NT2/D1 (cell line): ENCODE results near the gene CD320.
"Not testable (repeated sequence)": the region's sequence is repeated elsewhere in the genome, so short reads cannot be mapped to it uniquely, and the experiment has no call there.

Experiments used
- DNase-seq: peaks from one replicate; pipeline ENCODE4 v3.0.0-alpha.2; 2011; ENCODE audit warnings: low read depth, low spot score
- H3K27me3 ChIP-seq: 2 replicates; pipeline ENCODE4 v1.6.0; 2011; ENCODE audit warnings: mild to moderate bottlenecking; ENCODE audit not compliant: insufficient read length, insufficient read depth
- H3K36me3 ChIP-seq: 2 replicates; pipeline ENCODE4 v1.6.1; 2011; ENCODE audit warnings: mild to moderate bottlenecking, low read length, mixed read lengths; ENCODE audit not compliant: insufficient read depth, insufficient read length
- H3K4me1 ChIP-seq: 2 replicates; pipeline ENCODE4 v1.5.1; 2011; ENCODE audit not compliant: insufficient read depth, insufficient read length
- H3K4me3 ChIP-seq: 2 replicates; pipeline ENCODE4 v1.5.1; 2011; ENCODE audit warnings: low read depth; ENCODE audit not compliant: insufficient read length
- H3K9ac ChIP-seq: 2 replicates; pipeline ENCODE4 v1.6.0; 2011; ENCODE audit warnings: low read depth; ENCODE audit not compliant: insufficient read length
- H3K9me3 ChIP-seq: 2 replicates; pipeline ENCODE4 v1.5.1; 2011; ENCODE audit warnings: mild to moderate bottlenecking, low read length; ENCODE audit not compliant: insufficient read depth
- SUZ12 ChIP-seq: IDR thresholded peaks from 2 replicates; pipeline ENCODE4 v1.6.1; 2011; ENCODE audit not compliant: insufficient read length, insufficient read depth; ENCODE audit errors: extremely low read depth
- YY1 ChIP-seq: IDR thresholded peaks from 2 replicates; pipeline ENCODE4 v1.6.1; 2011; ENCODE audit not compliant: insufficient read length, insufficient read depth
- ZNF274 ChIP-seq: IDR thresholded peaks from 2 replicates; pipeline ENCODE4 v1.6.1; 2011; ENCODE audit warnings: mild to moderate bottlenecking, low read depth, low read length

CD320 gene

DNA sequence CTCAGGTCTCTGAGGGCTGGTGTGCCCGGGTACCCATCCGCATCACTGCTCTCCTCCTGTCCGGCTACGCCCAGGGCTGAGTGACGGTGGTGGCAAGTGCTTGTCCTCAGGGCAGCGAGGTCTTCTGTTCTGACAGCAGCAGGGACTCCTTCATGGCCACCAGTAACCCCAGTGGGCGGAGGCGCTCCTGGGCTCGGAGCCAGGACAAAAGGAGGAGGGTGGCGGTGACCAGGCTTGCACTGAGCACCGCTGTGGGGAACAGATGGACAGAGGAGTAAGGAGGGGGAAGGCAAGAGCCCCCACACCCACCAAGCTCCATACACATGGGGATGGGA lies 5.8 kb downstream of the CD320 start:
- Histone ChIP-seq H3K4me3 (no peak overlapping the region), H3K9me3 (no peaks in the 10 kb centered on the region), H3K36me3 (peaks cover 34% of the 10 kb centered on the region), H3K9ac (no peak overlapping the region), H3K4me1 (peaks cover 17% of the 10 kb centered on the region), H3K27me3 (no peaks in the 10 kb centered on the region)
- DNase-seq, result no peak
- TF ChIP-seq YY1 (no peak), ZNF274 (no peak), SUZ12 (no peak)

DNA sequence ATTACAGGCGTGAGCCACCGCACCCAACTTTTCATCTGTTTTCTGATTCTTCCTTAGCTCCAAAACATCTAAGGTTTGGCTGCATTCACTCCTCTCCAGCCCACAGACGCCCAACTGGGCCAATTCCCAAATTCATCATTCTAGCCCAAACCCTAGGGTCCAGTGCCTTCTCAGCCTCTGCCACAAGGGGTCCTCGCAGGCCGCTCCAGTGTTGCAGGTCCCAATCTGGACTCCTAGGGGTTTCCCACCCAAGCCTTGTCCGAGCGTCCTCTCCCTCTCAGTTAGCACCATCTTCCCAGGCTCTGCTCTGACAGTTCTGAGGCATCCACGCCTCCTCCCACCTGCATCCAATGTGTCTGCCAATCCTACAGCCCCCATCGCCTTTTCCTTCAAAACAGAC lies 16.8 kb downstream of the CD320 start:
- not testable (repeated sequence) for H3K4me1 ChIP-seq, H3K9ac ChIP-seq, H3K27me3 ChIP-seq, H3K36me3 ChIP-seq, DNase-seq, H3K4me3 ChIP-seq, H3K9me3 ChIP-seq

DNA sequence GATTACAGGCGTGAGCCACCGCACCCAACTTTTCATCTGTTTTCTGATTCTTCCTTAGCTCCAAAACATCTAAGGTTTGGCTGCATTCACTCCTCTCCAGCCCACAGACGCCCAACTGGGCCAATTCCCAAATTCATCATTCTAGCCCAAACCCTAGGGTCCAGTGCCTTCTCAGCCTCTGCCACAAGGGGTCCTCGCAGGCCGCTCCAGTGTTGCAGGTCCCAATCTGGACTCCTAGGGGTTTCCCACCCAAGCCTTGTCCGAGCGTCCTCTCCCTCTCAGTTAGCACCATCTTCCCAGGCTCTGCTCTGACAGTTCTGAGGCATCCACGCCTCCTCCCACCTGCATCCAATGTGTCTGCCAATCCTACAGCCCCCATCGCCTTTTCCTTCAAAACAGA lies 31.6 kb downstream of the CD320 start:
- not testable (repeated sequence) for H3K36me3 ChIP-seq, H3K4me3 ChIP-seq, H3K9me3 ChIP-seq, DNase-seq, H3K27me3 ChIP-seq, H3K4me1 ChIP-seq, H3K9ac ChIP-seq

DNA sequence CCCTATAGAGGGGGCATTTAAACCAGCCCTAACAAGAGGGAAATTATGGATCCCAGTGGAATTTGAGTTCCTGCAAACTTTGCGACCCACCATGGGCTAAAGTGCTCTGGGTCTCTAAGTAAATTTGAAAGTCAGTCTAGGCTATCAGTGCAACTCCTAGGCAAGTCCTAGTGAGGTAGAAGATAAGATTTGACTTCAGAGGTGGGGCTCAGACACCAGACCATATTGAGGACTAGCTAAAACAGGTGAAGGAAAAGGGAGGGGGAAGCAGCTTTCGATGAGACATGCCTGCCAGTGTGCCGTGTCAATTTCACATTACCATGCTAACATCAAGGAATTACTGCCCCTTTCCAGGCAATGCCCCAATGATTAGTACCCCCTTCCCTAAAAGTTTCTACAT lies 38.4 kb downstream of the CD320 start:
- Histone ChIP-seq H3K9me3 (no peaks in the 10 kb centered on the region), H3K36me3 (no peaks in the 10 kb centered on the region), H3K9ac (peak overlapping the region; percentile 21), H3K4me3 (no peak overlapping the region), H3K4me1 (peaks cover 5% of the 10 kb centered on the region), H3K27me3 (peaks cover 2% of the 10 kb centered on the region)
- TF ChIP-seq ZNF274 (no peak), SUZ12 (no peak), YY1 (no peak)
- DNase-seq, result no peak

DNA sequence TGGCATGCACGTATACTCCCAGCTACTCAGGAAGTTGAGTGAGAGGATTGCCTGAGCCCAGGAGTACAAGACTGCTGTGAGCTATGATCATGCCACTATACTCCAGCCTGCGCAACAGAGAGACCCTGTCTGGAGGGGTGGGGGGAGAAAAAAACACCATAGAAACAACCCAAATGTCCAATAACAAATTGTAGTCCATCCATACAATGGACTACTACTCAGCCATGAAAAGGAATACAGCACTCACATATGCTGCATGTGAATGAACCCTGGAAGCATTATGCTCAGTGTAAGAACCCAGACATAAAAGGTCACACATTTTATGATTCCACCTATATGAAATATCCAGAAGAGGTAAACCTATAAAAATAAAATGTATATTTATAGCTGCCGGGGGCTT lies 42.3 kb downstream of the CD320 start:
- Histone ChIP-seq H3K4me1 (peaks cover 12% of the 10 kb centered on the region), H3K9me3 (no peaks in the 10 kb centered on the region), H3K36me3 (peaks cover 16% of the 10 kb centered on the region), H3K9ac (no peak overlapping the region), H3K4me3 (no peak overlapping the region), H3K27me3 (peaks cover 2% of the 10 kb centered on the region)
- no peak for TF ChIP-seq YY1
- TF ChIP-seq SUZ12, result no peak
- TF ChIP-seq ZNF274, result no peak
- no peak for DNase-seq

DNA sequence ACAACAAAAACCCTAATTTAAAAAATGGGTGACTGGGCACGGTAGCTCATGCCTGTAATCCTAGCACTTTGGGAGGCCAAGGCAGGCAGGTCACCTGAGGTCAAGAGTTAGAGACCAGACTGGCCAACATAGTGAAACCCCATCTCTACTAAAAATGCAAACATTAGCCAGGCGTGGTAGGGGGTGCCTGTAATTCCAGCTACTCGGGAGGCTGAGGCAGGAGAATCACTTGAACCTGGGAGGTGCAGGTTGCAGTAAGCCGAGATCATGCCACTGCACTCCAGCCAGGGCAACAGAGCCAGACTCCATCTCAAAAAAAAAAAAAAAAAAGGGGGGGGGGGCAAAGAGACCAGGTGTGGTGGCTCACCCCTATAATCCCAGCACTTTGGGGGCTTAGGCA lies 43.9 kb downstream of the CD320 start:
- Histone ChIP-seq H3K4me1 (peaks cover 15% of the 10 kb centered on the region), H3K36me3 (peaks cover 24% of the 10 kb centered on the region)
- H3K4me3 ChIP-seq, DNase-seq, H3K27me3 ChIP-seq, H3K9me3 ChIP-seq, H3K9ac ChIP-seq: not testable (repeated sequence)

DNA sequence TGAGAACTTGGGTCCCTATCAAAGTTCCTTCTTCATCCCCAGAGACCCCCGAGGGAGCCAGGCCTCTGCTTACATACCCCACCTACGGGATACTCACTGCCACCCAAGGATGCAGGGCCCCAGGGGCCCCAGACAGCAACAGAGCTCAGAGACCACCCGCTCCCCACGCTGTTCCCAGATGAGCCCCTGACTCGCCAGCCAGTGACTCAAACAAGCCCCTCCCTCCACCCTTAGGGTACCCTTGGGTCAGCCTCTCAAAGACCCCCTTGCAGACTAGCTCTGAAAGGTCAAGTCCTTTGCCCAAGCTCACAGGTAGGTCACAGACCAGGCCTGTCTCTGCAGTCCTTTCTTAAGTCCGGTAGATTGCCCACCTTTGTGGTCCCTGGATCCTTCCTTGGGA lies 45.7 kb downstream of the CD320 start:
- H3K9ac ChIP-seq, result no peak overlapping the region
- no peaks in the 10 kb centered on the region for H3K9me3 ChIP-seq
- no peak overlapping the region for H3K4me3 ChIP-seq
- DNase-seq, result no peak
- peaks cover 41% of the 10 kb centered on the region for H3K36me3 ChIP-seq
- H3K4me1 ChIP-seq, result peaks cover 18% of the 10 kb centered on the region
- H3K27me3 ChIP-seq, result no peaks in the 10 kb centered on the region
- TF ChIP-seq SUZ12, result no peak
- no peak for TF ChIP-seq YY1
- no peak for TF ChIP-seq ZNF274

DNA sequence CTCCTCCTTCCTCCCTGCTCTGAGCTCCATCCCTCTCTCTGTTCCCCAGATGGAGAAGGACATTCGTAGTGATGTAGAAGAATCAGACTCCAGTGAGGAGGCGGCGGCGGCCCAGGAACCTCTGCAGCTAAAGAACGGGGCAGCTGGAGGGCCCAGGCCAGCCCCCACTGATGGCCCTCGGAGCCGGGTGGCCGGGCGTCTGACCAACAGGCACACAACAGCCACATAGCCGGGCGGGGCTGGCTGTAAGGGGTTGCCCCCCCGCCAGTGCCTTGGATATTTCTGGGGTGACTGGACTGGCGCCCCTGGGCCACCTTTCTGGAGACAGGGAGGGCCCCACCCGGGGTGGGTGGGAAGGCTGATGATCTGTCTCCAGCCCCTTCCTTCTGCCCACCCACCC lies 46.3 kb downstream of the CD320 start:
- H3K9ac ChIP-seq, result no peak overlapping the region
- H3K36me3 ChIP-seq, result peaks cover 46% of the 10 kb centered on the region
- TF ChIP-seq SUZ12, result no peak
- no peak for TF ChIP-seq ZNF274
- peaks cover 23% of the 10 kb centered on the region for H3K4me1 ChIP-seq
- no peaks in the 10 kb centered on the region for H3K27me3 ChIP-seq
- no peak for DNase-seq
- H3K9me3 ChIP-seq, result no peaks in the 10 kb centered on the region
- no peak overlapping the region for H3K4me3 ChIP-seq
